A549 (cell line): ENCODE data around the gene RPTOR. TPM values are rescaled to one million over a fixed set of nuclear protein-coding genes. Genes with fewer than 3 reads are reported as not detected.

Experiments used
- ATAC-seq, 2 experiments: fragments of 200-7000 bp in 1 of 2; fragments of >200 bp in 1 of 2; cut with Nextera tagmentation in 1 of 2; cut with Tn5 transposase in 1 of 2; 3 replicates each; pipeline versions ENCODE4 v1.8.0 to v1.9.1; 2018 to 2020; ENCODE audit warnings: mild to moderate bottlenecking in 1 of 2, moderate library complexity in 1 of 2
- CTCF ChIA-PET: fragments of 300-600 bp; sonication (Branson Sonifier 250); formaldehyde crosslinking; extraction: SDS; loops from one replicate; lab custom pipeline; 2021; ENCODE audit warnings: antibody characterized with exemption, inconsistent platforms; lab: Yijun Ruan, JAX
- POLR2A ChIA-PET: fragments of 350-600 bp; formaldehyde crosslinking; extraction: SDS; loops from one replicate; lab custom pipeline; 2021; ENCODE audit warnings: antibody characterized with exemption, inconsistent platforms; lab: Yijun Ruan, JAX
- DNase-seq, 2 experiments: peaks; one replicate each; pipeline versions ENCODE4 v3.0.0 to v3.0.0-alpha.2; 2011 to 2016; ENCODE audit warnings: low read depth in 1 of 2, low spot score in 1 of 2
- FAIRE-seq: peaks from 2 replicates; lab custom pipeline; 2011; peaks lifted over from hg19 to GRCh38; lab: Jason Lieb, UNC
- H3K27ac ChIP-seq, 2 experiments: fragments of >200 bp; sonication (Bioruptor Twin); formaldehyde crosslinking; 3 replicates each; pipeline ENCODE4 v1.5.1; 2016 to 2017
- H3K4me1 ChIP-seq: fragments of >200 bp; sonication (Bioruptor Twin); formaldehyde crosslinking; 3 replicates; pipeline ENCODE4 v1.6.1; 2016
- H3K4me2 ChIP-seq: fragments of >200 bp; sonication (Bioruptor Twin); formaldehyde crosslinking; 3 replicates; pipeline ENCODE4 v1.6.1; 2016
- H3K4me3 ChIP-seq: fragments of >200 bp; sonication (Bioruptor Twin); formaldehyde crosslinking; 3 replicates; pipeline ENCODE4 v1.5.1; 2016
- H3K9me3 ChIP-seq: fragments of >200 bp; sonication (Bioruptor Twin); formaldehyde crosslinking; 3 replicates; pipeline ENCODE4 v1.6.1; 2016
- CBX2 ChIP-seq: fragments of 200-600 bp; sonication (generic); IDR thresholded peaks from 2 replicates; pipeline ENCODE4 v1.6.1; 2016; ENCODE audit warnings: low read depth, mild to moderate bottlenecking, borderline replicate concordance
- CBX8 ChIP-seq: fragments of 200-600 bp; sonication (generic); IDR thresholded peaks from 2 replicates; pipeline ENCODE4 v1.6.1; 2016
- CHD2 ChIP-seq: fragments of 150-350 bp; IDR thresholded peaks from 2 replicates; pipeline ENCODE4 v1.6.1; 2014; ENCODE audit warnings: low read length; ENCODE audit not compliant: partially characterized antibody
- E2F6 ChIP-seq: IDR thresholded peaks from 2 replicates; pipeline ENCODE4 v1.6.1; 2012; ENCODE audit warnings: low read depth, borderline replicate concordance
- ESRRA ChIP-seq: fragments of 150-350 bp; IDR thresholded peaks from 2 replicates; pipeline ENCODE4 v1.6.1; 2014; ENCODE audit warnings: mild to moderate bottlenecking, low read length, borderline replicate concordance
- FOSB ChIP-seq: fragments of 250-450 bp; sonication (Bioruptor Pico); IDR thresholded peaks from 2 replicates; pipeline ENCODE4 v1.5.0; 2020; ENCODE audit warnings: mild to moderate bottlenecking, moderate library complexity
- FOSL2 ChIP-seq, 2 experiments: fragments of 450-650 bp in 1 of 2; fragments of >200 bp in 1 of 2; sonication (Bioruptor Twin) in 1 of 2; formaldehyde crosslinking; IDR thresholded peaks; 2 replicates each; pipeline versions ENCODE4 v1.5.0 to v1.6.1; 2016 to 2020; ENCODE audit warnings: mild to moderate bottlenecking in 1 of 2, moderate library complexity in 1 of 2
- GATA3 ChIP-seq: IDR thresholded peaks from 2 replicates; pipeline ENCODE4 v1.6.1; 2012; ENCODE audit warnings: borderline replicate concordance
- HDAC2 ChIP-seq: fragments of 200-600 bp; sonication (generic); IDR thresholded peaks from 2 replicates; pipeline ENCODE4 v1.6.1; 2016
- HMGXB4 ChIP-seq: fragments of 250-450 bp; sonication (Bioruptor Pico); IDR thresholded peaks from 2 replicates; pipeline ENCODE4 v1.5.0; 2021; ENCODE audit warnings: mild to moderate bottlenecking, moderate library complexity, borderline replicate concordance
- KDM1A ChIP-seq: fragments of 200-600 bp; sonication (generic); IDR thresholded peaks from 2 replicates; pipeline ENCODE4 v1.6.1; 2016; ENCODE audit warnings: low read depth, mild to moderate bottlenecking
- MAFK ChIP-seq: fragments of 450-650 bp; IDR thresholded peaks from 2 replicates; pipeline ENCODE4 v1.6.1; 2014; ENCODE audit not compliant: partially characterized antibody
- MAX ChIP-seq: IDR thresholded peaks from 2 replicates; pipeline ENCODE4 v1.6.1; 2012
- MAZ ChIP-seq: fragments of 150-350 bp; IDR thresholded peaks from 2 replicates; pipeline ENCODE4 v1.6.1; 2014; ENCODE audit warnings: antibody characterized with exemption, low read depth, low read length, borderline replicate concordance
- PBX3 ChIP-seq: IDR thresholded peaks from 2 replicates; pipeline ENCODE4 v1.6.1; 2012
- PHF8 ChIP-seq: fragments of 200-600 bp; sonication (generic); IDR thresholded peaks from 2 replicates; pipeline ENCODE4 v1.6.1; 2016; ENCODE audit warnings: low read depth, mild to moderate bottlenecking, antibody characterized with exemption, moderate library complexity, borderline replicate concordance
- POLR2A ChIP-seq: IDR thresholded peaks from 2 replicates; pipeline ENCODE4 v1.6.1; 2012; ENCODE audit warnings: mild to moderate bottlenecking, low read length
- REST ChIP-seq: fragments of 200-600 bp; sonication (generic); IDR thresholded peaks from 2 replicates; pipeline ENCODE4 v1.6.1; 2016; ENCODE audit warnings: antibody characterized with exemption, mild to moderate bottlenecking, moderate library complexity
- RFX5 ChIP-seq: fragments of 450-650 bp; IDR thresholded peaks from 2 replicates; pipeline ENCODE4 v1.7.1; 2014; ENCODE audit warnings: antibody characterized with exemption, mild to moderate bottlenecking, moderate library complexity
- TFCP2L1 ChIP-seq: fragments of 250-450 bp; sonication (Bioruptor Pico); IDR thresholded peaks from 2 replicates; pipeline ENCODE4 v1.5.0; 2021; ENCODE audit warnings: mild to moderate bottlenecking
- ZNF302 ChIP-seq: fragments of 250-450 bp; sonication (Bioruptor Pico); IDR thresholded peaks from 2 replicates; pipeline ENCODE4 v1.9.0; 2021; ENCODE audit warnings: inconsistent platforms, mild to moderate bottlenecking, moderate library complexity
- WGBS: methylation state at CpG from one replicate; pipeline ENCODE4 v1.1.6; 2017; ENCODE audit errors: missing lambda C conversion rate; 5-methylcytosine and 5-hydroxymethylcytosine counted together
- polyA plus RNA-seq, 4 experiments: library from polyadenylated mRNA; depleted of rRNA in 3 of 4; stranded (reverse); fragments of >200 nt; fragmentation: RNase III in 1 of 4; extraction: RNeasy Plus Mini Kit Qiagen cat#74134 plus additional on column Dnase treatment in 1 of 4; gene quantifications; 2 replicates in 3 of 4; 3 replicates in 1 of 4; pipeline ENCODE4 v1.2.3, GENCODE V29; 2011 to 2017

Gene RPTOR
- polyA plus RNA-seq, 2 of the 4 experiments (the other 2 are of a cell fraction): 10.8 to 27.1 TPM

- TF ChIP-seq MAFK: peak; percentile 95
- no peak for TF ChIP-seq HDAC2
These were observed 159.8 kb downstream of the RPTOR start (continued) for GRCh38 chr17:80704381-80704819.

- peak overlapping the region; percentile 38 to 75; a peak in 5 of 6 replicates for H3K27ac ChIP-seq
- no peak overlapping the region for H3K4me2 ChIP-seq
- ChIA-PET POLR2A (no interaction called here), CTCF (no interaction called here)
- 98% methylated on average over 13 of the region's 13 CpGs for WGBS
- H3K4me3 ChIP-seq: no peak overlapping the region
- TF ChIP-seq MAX: no peak
- TF ChIP-seq CBX2: no peak
- DNase-seq (no peak), ATAC-seq (no peak), FAIRE-seq (no peak)
- H3K4me1 ChIP-seq: peaks cover 26% of the 10 kb centered on the region
- no peaks in the 10 kb centered on the region; the same call in 2 of the 3 replicates for H3K9me3 ChIP-seq
These were observed 160.3 kb downstream of the RPTOR start for GRCh38 chr17:80704894-80705293.

- DNase-seq (no peak), FAIRE-seq (no peak), ATAC-seq (peak in 1 of 2 experiments; percentile 32; a peak in 1 of 6 replicates)
- ChIA-PET CTCF (interaction anchor here (0.6 to 1.3 kb wide), 2 partner anchors 16 to 50 kb away, joined by 3 read pairs; no protein-coding TSS in a partner anchor), POLR2A (no interaction called here)
- TF ChIP-seq MAFK: no peak
- TF ChIP-seq MAX: no peak
- TF ChIP-seq ZNF302: no peak
- no peak for TF ChIP-seq CHD2
- no peak for TF ChIP-seq FOSL2 (IDR thresholded peaks at IDR 0.05)
- TF ChIP-seq FOSL2 (CRISPR knock-in tag; IDR thresholded peaks at IDR 0.05): no peak
- no peak for TF ChIP-seq GATA3
- no peak for TF ChIP-seq POLR2A
- no peak for TF ChIP-seq RFX5
- no peak for TF ChIP-seq E2F6
- TF ChIP-seq PBX3: no peak
- TF ChIP-seq KDM1A: no peak
- no peak for TF ChIP-seq FOSB (CRISPR knock-in tag)
- no peak for TF ChIP-seq MAZ
- TF ChIP-seq PHF8: no peak
- TF ChIP-seq ESRRA: no peak
- no peak for TF ChIP-seq HMGXB4 (CRISPR knock-in tag)
- no peak for TF ChIP-seq CBX8
- TF ChIP-seq TFCP2L1: no peak
- no peak for TF ChIP-seq REST
- 65% methylated on average over 5 of the region's 5 CpGs for WGBS
- H3K9me3 ChIP-seq: no peaks in the 10 kb centered on the region
- H3K4me2 ChIP-seq: peak overlapping the region; percentile 27
- peaks cover 26% of the 10 kb centered on the region for H3K4me1 ChIP-seq
- H3K27ac ChIP-seq: peak overlapping the region in 1 of 2 experiments; percentile 27; a peak in 3 of 6 replicates
- H3K4me3 ChIP-seq: no peak overlapping the region
These were observed 161.3 kb downstream of the RPTOR start for GRCh38 chr17:80705988-80706387.
